Jurkat, Clone E6-1 (cell line): ENCODE data around the gene PIK3C2A. TPM values are rescaled to one million over a fixed set of nuclear protein-coding genes. Genes with fewer than 3 reads are reported as not detected.
"Not testable (repeated sequence)": the region's sequence is repeated elsewhere in the genome, so short reads cannot be mapped to it uniquely, and the experiment has no call there.

ENCODE experiments used
- DNase-seq: peaks from one replicate; pipeline ENCODE4 v3.0.0-alpha.2; 2011; ENCODE audit warnings: low read depth, low spot score
- H3K4me3 ChIP-seq: 2 replicates; pipeline ENCODE4 v1.5.1; 2011; ENCODE audit warnings: mild to moderate bottlenecking, low read length, control low read depth, moderate library complexity
- polyA plus RNA-seq: library from polyadenylated mRNA; unstranded; fragments of >200 nt; gene quantifications from one replicate; pipeline ENCODE4 v1.2.1, GENCODE V29; 2012; ENCODE audit warnings: missing spikeins; ENCODE audit not compliant: insufficient read length, insufficient read depth

PIK3C2A gene, protein sequence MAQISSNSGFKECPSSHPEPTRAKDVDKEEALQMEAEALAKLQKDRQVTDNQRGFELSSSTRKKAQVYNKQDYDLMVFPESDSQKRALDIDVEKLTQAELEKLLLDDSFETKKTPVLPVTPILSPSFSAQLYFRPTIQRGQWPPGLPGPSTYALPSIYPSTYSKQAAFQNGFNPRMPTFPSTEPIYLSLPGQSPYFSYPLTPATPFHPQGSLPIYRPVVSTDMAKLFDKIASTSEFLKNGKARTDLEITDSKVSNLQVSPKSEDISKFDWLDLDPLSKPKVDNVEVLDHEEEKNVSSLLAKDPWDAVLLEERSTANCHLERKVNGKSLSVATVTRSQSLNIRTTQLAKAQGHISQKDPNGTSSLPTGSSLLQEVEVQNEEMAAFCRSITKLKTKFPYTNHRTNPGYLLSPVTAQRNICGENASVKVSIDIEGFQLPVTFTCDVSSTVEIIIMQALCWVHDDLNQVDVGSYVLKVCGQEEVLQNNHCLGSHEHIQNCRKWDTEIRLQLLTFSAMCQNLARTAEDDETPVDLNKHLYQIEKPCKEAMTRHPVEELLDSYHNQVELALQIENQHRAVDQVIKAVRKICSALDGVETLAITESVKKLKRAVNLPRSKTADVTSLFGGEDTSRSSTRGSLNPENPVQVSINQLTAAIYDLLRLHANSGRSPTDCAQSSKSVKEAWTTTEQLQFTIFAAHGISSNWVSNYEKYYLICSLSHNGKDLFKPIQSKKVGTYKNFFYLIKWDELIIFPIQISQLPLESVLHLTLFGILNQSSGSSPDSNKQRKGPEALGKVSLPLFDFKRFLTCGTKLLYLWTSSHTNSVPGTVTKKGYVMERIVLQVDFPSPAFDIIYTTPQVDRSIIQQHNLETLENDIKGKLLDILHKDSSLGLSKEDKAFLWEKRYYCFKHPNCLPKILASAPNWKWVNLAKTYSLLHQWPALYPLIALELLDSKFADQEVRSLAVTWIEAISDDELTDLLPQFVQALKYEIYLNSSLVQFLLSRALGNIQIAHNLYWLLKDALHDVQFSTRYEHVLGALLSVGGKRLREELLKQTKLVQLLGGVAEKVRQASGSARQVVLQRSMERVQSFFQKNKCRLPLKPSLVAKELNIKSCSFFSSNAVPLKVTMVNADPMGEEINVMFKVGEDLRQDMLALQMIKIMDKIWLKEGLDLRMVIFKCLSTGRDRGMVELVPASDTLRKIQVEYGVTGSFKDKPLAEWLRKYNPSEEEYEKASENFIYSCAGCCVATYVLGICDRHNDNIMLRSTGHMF (N-terminal part only)
- polyA plus RNA-seq = 13.9 TPM

DNA sequence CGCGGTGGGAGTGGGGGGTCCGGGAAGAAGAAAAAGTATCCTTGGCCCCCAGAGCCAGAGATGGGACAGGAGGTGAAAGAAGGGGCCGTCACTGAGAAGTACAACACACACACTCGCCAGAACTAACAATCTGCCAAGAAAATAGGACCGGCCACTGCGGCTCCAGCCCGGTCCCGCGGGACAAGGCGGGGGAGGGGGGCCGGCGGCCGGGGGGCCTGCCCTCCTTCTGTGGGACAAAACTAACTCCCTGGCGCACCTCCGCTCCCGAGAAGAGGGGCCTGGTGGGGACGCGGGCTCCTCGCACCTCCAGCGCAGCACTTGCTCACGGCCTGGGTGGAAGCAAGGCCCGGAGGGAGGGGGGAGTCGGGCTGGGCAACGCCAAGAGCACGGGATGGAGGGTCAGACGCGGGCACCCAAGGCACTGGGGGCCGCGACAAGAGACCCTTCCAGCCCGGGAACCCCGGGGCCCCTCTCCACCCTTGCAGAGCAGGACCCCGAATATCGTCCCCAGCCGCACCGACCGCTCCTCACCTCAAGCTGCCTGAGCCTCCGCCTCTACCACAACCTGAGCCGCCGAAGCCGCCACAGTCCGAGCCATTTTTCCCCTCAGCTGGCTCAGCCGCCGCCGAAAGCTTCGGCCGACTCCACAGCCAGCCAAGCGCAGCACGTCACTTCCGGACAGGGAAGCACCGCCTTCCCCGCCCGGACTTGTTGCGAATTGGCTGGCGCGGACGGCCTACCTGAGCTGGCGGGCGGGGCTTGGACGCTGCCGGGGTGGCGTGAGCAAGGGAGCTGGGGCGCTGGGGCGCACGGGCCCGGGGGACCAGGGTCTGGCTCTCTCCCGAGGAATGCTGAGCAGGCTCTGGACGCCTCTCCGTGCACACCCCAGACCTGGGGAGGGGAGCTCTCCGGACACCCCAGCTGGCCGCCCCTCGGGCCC, at the start of gene PIK3C2A:
Gene PIK3C2A, minus strand, starts transcription at position 670 of the 940 bp plus-strand sequence. CDS start 38,245 bp downstream, outside the sequence.
- DNase-seq = peak; percentile 83
- peak within 1 kb of the TSS; percentile 71 for H3K4me3 ChIP-seq

DNA sequence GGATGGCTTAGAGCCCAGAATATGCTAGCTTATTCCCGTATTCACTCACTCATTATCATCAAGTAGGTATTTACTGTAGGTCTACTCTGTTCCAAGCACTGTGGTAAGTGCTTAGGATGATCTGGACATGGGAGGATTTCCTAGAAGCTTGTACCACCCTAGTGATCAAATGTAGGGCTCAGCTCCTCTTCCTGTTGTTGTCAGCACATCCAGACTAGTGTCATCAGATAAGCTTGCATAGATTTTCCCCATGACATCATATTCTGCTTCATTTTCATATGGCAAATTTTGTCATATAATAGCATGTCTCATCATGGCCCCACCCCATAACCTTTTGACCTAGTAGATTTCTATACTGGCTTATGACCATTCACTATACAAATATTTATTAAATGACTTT, 49.4 kb upstream of the PIK3C2A start:
- DNase-seq = no peak
- no peak overlapping the region for H3K4me3 ChIP-seq

DNA sequence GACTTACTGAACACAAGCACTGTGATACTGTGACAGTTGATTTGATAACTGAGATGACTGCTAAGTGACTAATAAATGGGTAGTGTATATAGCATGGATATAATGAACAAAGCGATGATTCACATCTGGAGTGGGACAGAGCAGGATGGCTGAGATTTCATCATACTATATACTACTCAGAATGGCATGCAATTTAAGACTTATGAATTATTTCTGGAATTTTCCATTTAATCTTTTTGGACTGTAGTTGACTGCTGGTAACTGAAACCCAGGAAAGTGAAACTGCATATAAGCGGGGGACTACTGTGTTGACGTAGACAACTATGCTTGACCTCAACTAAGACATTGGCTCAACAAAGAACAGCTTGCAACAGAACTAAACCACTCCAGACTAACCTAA, 48.7 kb upstream of the PIK3C2A start:
- no peak for DNase-seq
- H3K4me3 ChIP-seq = no peak overlapping the region

DNA sequence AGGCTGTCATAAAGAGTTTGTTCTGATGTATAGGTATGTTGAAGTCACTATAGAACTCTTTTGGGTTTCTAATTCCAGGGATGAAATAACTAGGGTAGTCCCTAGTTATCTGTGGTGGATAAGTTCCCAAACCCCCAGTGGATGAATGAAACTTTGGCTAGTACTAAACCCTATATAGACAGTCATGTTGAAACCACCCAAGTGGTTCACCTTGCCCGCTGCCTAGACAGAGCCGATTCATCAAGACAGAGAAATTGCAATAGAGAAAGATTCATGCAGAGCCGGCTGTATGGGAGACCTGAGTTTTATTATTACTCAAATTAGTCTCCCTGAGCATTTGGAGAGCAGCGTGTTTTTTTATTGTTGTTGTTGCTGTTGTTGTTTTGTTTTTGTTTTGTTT, 44.9 kb upstream of the PIK3C2A start:
- no peak for DNase-seq

DNA sequence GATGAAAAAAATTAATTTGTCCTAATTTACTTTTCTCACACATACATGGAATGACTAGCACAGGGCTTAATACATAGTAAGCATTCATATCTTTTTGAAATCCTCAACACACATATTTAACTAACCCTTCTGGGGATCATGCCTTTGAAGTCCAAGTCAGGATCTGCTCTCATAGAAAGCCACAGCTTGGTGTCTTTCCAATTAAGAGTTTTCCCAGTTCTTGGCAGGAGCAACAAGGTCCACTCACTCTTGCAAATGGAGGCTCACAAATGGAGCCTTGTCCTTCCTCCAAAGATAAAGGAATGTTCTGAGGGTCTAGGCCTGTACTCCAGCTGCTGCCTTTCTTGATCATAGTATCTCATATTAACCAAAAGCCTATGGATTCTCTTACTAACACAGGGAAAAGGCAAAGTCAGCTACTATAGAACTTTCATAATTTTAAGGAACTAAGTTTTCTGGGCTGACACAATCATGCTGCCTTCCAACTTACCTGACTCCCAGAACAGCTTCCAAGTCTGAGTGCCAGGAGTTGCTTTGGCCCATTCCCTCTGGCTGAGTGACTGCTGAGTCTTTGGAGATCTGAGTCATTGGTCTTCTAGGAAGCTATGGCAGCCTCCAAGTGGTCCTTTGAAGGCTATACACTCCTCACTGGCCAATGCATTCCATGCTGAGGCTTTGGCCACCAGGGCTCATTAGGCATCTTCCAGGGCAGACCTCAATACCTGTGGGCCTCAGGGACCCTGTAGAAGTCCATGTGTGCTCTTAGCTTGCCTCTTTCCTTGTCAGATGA, 43.0 kb upstream of the PIK3C2A start:
- DNase-seq = no peak
- H3K4me3 ChIP-seq = no peak overlapping the region

More for the DNA sequence above, 44.9 kb upstream of the PIK3C2A start:
- no peak overlapping the region for H3K4me3 ChIP-seq

DNA sequence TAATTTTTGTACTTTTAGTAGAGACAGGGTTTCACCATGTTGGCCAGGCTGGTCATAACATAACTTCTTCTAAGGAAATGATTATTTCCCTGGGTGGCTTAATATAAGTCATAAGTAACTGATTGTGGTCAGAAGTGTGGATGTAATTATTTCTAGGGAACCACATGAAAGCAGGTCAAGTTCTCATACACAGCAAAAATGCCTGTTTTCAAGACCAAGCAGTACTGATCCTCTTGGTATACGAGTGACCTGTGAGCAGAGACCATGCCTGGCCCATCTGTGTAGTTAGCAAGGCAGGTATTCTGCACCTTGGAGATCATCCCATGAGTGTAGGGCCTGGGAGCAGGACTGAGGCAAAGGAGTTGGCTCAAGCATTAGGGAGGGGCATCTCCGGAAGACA, 36.3 kb upstream of the PIK3C2A start:
- H3K4me3 ChIP-seq = no peak overlapping the region
- DNase-seq = no peak

DNA sequence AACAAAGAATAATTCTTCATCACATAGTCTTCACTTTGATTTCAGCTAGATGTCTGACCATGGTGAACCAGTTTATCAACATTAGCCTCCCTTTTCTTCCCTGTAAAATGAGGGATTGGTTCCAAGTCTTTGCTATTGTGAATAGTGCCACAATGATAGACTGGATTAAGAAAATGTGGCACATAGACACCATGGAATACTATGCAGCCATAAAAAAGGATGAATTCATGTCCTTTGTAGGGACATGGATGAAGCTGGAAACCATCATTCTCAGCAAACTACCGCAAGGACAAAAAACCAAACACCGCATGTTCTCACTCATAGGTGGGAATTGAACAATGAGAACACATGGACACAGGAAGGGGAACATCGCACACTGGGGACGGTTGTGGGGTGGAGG, 35.2 kb upstream of the PIK3C2A start:
- not testable (repeated sequence) for DNase-seq, H3K4me3 ChIP-seq

DNA sequence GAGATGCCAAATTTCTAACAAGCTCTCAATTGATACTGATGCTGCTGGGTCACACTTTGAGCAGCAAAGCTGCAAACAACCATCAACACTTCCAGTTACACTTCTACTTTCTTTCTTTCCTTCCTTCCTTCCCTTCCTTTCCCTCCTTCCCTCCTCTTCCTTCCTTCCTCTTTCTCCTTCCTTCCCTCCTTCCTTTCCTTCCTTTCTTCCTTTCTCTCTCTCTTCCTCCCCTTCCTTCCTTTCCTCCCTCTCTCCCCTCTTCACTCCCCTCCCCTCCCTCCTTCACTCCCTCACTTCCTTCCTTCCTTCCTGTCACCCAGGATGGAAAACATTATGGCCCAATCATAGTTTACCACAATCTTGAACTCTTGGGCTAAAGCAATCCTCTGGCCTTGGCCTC, 33.0 kb upstream of the PIK3C2A start:
- no peak for DNase-seq
- no peak overlapping the region for H3K4me3 ChIP-seq

DNA sequence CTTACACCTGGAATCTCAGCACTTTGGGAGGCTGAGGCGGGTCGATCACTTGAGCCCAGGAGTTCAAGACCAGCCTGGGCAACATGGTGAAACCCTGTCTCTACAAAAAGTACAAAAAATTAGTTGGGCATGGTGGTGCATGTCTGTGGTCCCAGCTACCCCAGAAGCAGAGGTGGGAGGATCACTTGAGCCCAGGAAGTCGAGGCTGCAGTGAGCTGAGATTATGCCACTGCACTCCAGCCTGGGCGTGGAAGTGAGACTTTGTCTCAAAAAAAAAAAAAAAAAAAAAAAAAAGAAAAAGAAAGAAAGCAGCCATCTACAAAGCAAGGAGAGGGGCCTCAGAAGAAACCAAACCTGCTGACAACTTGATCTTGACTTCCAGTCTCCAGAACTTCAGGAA, 32.1 kb upstream of the PIK3C2A start:
- H3K4me3 ChIP-seq, DNase-seq: not testable (repeated sequence)

DNA sequence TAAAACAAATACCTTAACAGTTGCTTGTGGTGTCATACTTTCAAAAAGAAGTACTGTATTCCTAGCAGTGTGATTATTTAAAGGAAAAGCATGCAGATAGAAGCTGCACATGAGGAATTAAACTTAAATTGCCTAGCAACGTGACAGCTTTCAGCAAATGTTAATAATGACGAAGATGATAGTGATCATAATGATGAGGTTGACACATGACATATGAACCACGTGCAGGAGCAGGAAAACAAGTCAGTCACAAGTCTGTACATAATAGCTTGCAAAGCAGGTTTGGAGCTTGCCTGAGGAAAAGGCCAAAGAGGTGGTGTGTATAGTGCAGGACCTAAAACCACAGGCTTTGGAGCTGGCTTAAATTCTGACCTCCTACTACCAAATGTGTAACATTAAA, 30.6 kb upstream of the PIK3C2A start:
- H3K4me3 ChIP-seq = no peak overlapping the region
- no peak for DNase-seq

DNA sequence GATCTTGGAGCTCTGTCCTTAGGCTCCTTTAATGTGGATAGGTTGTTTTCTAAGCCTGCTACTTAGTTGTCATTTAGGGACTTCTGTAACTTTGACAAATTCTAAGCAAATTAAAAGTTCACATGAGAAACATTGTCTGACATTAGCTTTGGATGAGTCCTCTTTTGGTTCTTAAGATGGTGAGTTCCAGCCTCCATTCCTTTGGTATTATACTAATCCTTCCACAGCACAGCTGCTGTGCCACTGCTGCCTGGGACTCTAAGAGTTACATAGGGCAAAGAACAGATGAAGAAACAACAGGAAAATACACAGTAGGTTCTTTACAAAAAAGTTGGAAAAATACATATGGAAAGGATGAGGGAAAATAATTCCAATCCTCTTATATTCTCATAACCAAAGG, 25.3 kb upstream of the PIK3C2A start:
- DNase-seq = no peak
- H3K4me3 ChIP-seq = no peak overlapping the region

DNA sequence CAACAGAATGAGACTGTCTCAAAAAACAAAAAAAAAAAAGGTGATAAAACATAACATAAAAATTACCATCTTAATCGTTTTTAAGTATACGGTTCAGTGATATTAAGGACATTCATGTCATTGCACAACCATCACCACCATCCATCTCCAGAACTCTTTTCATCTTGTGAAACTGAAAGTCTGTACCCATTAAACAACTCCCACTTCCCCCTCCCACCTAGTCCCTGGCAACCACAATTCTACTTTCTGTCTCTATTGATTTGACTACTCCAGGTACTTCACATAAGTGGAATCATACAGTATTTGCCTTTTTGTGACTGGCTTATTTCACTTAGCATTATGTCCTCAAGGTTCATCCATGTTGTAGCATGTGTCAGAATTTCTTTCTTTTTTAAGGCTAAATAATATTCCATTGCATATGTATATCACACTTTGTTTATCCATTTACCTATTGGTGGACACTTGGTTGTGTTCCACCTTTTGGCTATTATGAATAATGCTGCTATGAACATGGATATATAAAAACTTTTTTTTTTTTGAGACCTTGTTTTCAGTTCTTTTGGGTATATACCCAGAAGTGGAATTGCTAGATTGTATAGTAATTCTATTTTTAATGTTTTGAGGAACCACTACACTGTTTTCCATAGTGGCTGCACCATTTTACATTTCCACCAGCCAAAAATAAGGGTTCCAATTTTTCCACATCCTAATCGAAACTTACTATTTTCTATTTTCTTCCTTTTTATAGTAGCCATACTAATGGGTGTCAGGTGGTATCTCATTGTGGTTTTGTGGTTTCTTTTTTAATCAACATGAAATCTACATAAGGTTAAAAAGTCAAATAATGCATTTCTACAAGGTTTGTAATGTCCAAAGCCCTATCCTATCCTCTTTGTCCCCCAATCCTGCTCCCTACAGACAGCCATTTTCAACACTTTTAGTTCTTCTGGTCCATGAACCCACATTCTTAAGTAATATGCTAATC, 23.4 kb upstream of the PIK3C2A start:
- H3K4me3 ChIP-seq = no peak overlapping the region
- DNase-seq = peak; percentile 77

DNA sequence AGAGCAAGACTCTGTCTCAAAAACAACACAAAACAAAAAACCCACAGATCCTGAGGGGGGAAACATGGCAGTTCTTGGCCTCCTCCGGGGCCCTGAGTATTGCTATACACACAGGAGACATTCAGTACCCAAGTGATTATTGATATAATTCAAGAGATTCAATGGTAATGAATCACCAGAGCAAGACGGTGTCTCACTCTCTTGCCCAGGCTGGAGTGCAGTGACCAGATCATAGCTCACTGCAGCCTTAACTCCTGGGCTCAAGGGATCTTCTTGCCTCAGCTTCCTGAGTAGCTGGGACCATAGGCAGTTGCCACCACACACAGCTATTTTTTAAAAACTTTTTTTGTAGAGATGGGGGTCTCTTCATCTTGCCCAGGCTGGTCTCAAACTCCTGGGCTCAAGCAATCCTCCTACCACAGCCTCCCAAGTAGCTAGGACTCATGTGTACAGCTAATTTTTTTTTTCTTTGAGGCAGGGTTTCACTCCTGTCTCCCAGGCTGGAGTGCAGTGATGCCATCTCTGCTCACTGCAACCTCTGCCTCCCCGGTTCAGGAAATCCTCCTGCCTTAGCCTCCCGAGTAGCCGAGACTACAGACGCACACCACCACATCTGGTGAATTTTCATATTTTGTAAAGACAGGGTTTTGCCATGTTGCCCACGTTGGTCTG, 21.8 kb upstream of the PIK3C2A start:
- no peak overlapping the region for H3K4me3 ChIP-seq
- DNase-seq = no peak

DNA sequence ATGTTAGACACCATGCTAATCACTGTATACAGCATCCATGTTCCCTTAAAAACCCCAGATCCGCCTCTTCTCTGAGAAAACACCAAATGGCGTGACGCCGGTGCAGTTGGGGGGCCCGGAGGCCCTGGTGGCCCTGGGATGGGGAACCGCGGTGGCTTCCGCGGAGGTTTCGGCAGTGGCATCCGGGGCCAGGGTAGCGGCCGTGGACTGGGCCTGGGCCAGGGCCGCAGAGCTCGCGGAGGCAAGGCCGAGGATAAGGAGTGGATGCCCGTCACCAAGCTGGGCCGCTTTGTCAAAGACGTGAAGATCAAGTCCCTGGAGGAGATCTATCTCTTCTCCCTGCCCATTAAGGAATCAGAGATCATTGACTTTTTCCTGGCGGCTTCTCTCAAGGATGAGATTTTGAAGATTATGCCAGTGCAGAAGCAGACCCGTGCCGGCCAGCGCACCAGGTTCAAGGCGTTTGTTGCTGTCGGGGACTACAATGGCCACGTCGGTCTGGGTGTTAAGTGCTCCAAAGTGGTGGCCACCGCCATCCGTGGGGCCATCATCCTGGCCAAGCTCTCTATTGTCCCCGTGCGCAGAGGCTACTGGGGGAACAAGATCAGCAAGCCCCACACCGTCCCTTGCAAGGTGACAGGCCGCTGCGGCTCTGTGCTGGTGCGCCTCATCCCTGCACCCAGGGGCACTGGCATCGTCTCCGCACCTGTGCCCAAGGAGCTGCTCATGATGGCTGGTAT, 20.6 kb upstream of the PIK3C2A start:
- not testable (repeated sequence) for DNase-seq, H3K4me3 ChIP-seq

DNA sequence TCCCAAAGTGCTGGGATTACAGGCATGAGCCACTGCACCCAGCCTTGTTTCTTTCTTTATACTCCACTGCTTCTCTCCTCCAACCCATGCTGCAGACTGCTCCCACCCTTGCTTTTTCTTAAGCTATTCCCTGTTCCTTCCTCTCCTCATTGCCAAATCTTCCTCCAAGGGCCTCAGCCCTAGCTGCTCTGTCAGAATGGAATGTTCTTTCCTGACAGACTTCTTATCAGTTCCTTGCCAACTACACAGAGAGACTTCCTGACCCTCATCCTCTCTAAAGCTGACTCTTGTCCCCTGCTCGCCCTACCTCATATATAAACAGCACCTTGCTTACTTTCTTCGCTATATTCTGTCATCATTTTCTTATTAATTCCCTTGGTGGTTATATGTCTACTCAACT, 16.9 kb upstream of the PIK3C2A start:
- no peak for DNase-seq
- no peak overlapping the region for H3K4me3 ChIP-seq
